GM19372 (cell line): ENCODE measurements around the gene EEF1AKMT1.
"Not testable (repeated sequence)": the region's sequence is repeated elsewhere in the genome, so short reads cannot be mapped to it uniquely, and the experiment has no call there.

Source experiments
- ATAC-seq: cut with Tn5 transposase; IDR thresholded peaks from one replicate; pipeline ENCODE4 v1.9.1; 2021; ENCODE audit warnings: mild to moderate bottlenecking, low read depth, moderate library complexity; ENCODE audit not compliant: unreplicated experiment

Gene EEF1AKMT1

GRCh38 chr13:20779405-20779804 lies 5.6 kb upstream of the EEF1AKMT1 start:
- ATAC-seq, result no peak

GRCh38 chr13:20778311-20778710 lies 4.5 kb upstream of the EEF1AKMT1 start:
- no peak for ATAC-seq

- no peak for ATAC-seq
Observed at GRCh38 chr13:20776751-20777150, 3.0 kb upstream of the EEF1AKMT1 start.

- no peak for ATAC-seq
Observed at GRCh38 chr13:20775961-20776360, 2.2 kb upstream of the EEF1AKMT1 start.

- no peak for ATAC-seq
Observed at GRCh38 chr13:20774746-20775145, 985 bp upstream of the EEF1AKMT1 start.

- no peak for ATAC-seq
Observed at GRCh38 chr13:20772401-20773131, 1.2 kb downstream of the EEF1AKMT1 start.

GRCh38 chr13:20769834-20770233 lies 3.9 kb downstream of the EEF1AKMT1 start:
- no peak for ATAC-seq

GRCh38 chr13:20769091-20769490 lies 4.7 kb downstream of the EEF1AKMT1 start:
- ATAC-seq, result no peak

GRCh38 chr13:20767309-20767943 lies 6.3 kb downstream of the EEF1AKMT1 start:
- no peak for ATAC-seq

GRCh38 chr13:20760872-20761271 lies 12.9 kb downstream of the EEF1AKMT1 start:
- no peak for ATAC-seq

GRCh38 chr13:20754009-20754408 lies 19.8 kb downstream of the EEF1AKMT1 start:
- ATAC-seq, result no peak

GRCh38 chr13:20749377-20749776 lies 24.4 kb downstream of the EEF1AKMT1 start:
- ATAC-seq, result no peak

- ATAC-seq, result not testable (repeated sequence)
Observed at GRCh38 chr13:20743830-20744404, 29.8 kb downstream of the EEF1AKMT1 start.

GRCh38 chr13:20740021-20740420 lies 33.7 kb downstream of the EEF1AKMT1 start:
- ATAC-seq, result no peak

GRCh38 chr13:20738616-20739015 lies 35.1 kb downstream of the EEF1AKMT1 start:
- no peak for ATAC-seq

- no peak for ATAC-seq
Observed at GRCh38 chr13:20729633-20730585, 43.9 kb downstream of the EEF1AKMT1 start.

- ATAC-seq, result no peak
Observed at GRCh38 chr13:20728579-20729311, 45.0 kb downstream of the EEF1AKMT1 start.

GRCh38 chr13:20727856-20728255 lies 45.9 kb downstream of the EEF1AKMT1 start:
- ATAC-seq, result no peak

- ATAC-seq, result no peak
Observed at GRCh38 chr13:20721454-20722357, 52.1 kb downstream of the EEF1AKMT1 start.
